ENCODE data around the gene GSK3A.

- TF ChIP-seq CTCF (conservative IDR thresholded peaks at IDR 0.05; ENCODE audit: low read depth, low read length) (no peak), POLR2A (IDR thresholded peaks at IDR 0.05; ENCODE audit: low read depth, low read length) (no peak), BHLHE40 (IDR thresholded peaks at IDR 0.05; ENCODE audit: low read depth, low read length) (no peak), USF2 (IDR thresholded peaks at IDR 0.05; ENCODE audit: low read depth, low read length) (no peak)
These were observed 2.7 kb downstream of the GSK3A start for GRCh38 chr19:42239544-42240220.

Measured in IMR-90 (cell line).